Stimulated activated CD4-positive, alpha-beta T cell treated with anti-CD3 and anti-CD28 coated beads, Interleukin-2, amount 100 ng/mL, for 48 hours (primary cell): ENCODE data around the gene AGBL1.

ENCODE experiments used
- DNase-seq, 2 donors: peaks; one replicate each; pipeline ENCODE4 v3.0.0-alpha.2; 2020

Gene AGBL1

DNA sequence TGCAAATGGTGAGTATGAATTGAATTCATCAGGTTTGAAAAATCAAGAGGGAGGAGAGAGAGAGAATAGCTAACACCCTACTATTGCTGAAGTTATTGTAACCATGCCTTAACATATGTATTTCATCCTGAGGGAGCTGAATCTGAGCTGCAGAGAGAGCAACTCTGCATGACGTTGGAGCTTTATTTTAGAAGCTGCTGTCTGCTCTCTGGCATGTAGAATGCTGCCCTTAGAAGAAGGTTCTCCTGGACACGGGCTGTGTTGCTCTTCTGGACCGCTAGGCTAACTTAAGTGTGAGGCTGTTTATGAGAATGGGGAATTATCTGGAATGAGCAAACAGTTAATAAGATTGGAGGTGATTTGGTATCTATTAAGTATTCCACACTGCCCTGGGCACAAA lies 814.6 kb downstream of the AGBL1 start:
- DNase-seq: no peak

DNA sequence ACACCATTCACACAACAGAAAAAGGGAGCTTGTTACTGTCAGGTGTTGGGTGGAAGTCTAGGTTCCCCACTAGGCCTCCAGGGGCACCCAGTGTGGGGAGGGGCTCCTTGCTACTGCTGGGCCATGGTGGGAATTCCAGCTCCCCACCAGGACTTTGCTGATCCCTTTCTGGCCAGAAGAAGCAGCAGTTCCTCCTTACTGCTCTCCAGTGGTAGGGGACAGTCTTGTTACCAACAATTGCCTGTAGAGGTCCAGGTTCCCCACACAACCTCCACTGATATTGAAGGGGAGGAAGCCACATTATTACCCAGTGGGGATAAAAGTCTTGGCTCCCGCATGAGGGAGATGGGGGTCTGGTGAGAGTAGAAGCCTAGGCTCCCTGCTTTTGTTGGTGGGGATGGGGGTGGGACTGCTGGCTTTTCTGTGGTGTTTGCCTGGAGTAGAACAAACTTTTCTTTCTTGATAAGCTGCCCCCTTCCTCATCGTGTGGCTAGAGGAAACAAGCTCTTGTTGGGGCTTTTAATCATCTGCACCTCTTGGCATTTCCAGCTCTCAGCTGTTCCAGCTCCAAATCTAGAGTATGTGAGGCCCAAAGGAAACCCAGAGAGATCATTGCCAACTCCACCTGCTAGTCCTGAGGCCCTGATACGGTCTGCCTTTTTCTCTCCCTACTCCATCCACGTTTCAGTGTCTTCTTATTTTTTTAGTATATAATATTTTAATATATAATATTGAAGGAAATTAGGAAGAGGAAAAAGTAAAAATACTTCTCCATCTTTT lies 824.2 kb downstream of the AGBL1 start:
- no peak for DNase-seq

DNA sequence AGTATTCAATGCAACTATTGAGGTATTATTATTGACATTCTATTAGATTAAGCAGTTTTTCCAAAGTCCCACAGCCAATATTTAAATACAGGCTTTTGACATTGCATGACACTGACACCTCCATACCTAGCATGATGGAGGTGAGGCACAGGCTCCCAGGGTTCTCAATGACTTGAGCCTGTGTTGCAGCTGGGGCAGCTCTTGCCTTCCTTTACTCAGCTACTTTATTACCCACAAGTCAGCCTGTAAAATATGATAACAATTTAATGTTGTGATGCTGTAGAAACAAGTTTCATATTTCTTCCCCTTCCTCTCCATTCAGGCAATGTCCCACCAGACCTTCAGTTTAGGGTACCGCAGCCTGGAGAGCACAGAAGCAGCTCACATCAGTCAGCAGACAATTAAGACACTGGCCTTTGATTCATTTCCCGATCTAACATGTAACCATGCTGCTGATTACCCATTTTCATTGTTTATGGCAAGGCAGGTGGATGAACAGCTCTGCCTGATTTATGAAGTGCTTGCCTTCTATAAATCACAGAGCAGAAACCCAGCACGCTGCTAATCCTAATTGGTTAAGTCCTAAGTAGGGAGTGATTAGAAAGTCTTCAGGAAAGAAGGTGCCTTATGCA lies 826.1 kb downstream of the AGBL1 start:
- DNase-seq: no peak

DNA sequence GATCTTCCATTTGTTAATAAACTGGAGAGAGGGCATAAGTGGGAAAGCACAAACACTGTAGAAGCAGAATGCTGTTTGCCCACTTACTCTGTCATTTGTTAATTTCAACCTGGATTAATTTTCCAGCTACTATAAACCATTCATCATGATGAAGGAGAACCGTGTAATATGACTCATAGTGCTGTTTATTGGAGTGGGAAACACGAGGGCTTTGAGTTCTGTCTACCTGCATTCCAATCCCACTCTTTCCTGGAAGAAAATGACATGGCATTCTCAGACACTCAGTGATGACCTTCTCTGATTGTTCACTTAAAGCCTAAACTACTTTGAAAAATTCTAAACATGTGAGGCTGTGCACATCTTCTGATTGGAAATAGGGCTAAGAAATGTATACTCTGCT lies 826.7 kb downstream of the AGBL1 start:
- DNase-seq: no peak

DNA sequence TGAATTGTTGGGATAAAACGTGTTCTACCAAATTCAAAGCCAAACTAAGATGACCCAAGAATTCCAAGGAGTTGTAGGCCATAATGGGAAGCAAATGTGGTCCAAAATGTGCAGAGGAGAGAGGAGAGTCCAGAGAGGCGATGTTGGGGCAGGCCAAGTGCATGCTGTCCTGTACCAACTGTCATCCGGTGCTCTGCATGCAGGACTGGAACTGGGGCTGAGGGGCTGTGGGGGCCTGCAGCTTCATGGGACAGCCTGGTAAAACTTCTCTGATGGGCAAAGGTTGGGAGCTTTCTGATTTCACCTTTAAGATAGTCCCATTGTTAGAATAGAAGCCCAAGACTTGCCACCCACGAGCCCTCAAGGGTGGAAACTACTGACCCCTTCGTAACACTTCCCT lies 831.4 kb downstream of the AGBL1 start:
- no peak for DNase-seq

DNA sequence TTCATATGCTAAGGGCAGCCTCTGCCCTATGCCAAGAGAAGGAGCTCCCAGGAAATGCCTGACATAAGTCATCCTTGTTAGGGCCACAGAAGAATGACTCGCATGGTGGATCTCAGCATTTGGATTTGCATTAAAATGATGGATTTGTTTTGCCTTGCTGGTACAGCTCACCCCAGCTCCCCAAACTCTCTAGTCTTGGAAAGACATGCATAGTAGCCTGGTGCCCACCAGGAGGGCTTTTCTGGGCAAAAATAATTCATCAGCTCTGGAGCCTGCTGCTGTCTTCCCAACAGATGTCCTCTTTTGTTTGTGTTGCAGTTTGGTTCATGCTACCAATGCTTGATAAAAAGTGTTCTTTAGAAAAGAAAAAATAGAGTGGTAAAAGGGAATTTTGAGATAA lies 833.0 kb downstream of the AGBL1 start:
- DNase-seq: no peak

DNA sequence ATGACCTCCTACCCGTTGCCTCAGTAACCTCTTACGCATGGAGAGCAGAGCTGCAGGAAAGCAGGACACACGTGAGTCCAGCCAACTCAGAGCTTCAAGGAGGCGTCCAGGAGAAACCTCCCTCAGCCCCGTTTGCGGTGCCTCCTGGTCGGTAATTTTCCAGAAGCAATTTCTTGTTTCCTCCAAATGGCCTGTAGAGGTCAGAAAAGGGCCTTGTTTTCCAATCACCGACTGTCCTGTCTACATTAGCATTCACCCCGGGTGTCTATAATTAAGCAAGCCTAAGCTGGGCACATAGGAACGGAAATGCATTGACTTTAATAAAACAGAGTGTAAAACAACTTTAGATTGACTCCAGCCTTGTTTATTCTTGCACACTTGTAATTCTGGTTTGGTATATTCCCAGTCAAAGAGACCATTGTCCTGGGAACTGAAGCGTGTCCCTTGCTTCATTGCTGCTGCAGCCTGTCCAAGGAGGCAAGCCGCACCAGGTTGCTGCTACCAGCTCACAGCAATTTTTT lies 836.2 kb downstream of the AGBL1 start:
- no peak for DNase-seq

DNA sequence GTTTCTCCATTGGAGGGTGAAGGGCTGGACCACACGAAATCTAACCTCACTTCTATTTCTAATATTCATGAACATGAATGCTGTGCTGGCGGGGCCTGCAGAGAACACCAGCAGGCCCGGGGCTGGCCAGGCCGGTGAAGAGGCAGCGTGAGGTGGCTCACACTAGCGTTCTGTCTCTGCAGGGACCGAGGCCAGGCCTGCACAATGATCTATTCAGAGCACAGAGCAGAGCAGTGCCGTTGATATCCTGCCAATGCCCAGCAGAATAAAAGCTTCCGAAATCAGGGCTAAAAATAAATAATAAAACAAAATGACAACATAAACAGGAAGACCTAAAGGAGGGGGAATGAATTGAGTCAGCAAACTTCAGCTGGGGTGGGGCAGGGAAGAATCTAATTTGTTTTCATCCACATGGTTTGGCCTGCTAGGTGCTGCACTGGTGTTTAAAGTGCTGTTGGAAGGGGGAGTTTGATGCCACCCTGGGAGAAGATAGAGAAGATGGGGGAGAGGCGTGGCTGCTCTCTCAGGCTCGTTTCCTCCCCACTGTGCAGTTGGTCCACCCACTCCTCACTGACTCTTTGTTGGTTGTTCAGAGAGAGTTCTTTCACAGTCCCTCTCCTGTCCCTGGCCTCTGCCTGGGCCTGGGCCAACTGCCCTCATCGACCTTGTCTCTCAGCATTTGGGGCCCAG lies 837.1 kb downstream of the AGBL1 start:
- DNase-seq: no peak

DNA sequence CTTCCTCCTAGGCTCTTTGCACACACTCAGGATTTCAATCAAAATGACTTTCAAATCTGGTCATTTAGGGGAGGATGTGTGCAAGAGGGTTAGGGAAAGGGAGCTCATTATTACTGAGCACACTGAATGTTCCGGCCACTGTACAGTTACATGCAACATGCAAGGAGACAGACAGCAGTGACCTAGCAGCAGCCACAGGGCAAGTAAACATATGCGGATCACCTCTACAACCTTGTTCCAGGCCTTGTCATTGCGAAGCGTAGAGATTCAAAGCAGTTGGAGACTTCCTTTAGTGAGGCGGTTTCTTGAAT lies 837.6 kb downstream of the AGBL1 start:
- no peak for DNase-seq

DNA sequence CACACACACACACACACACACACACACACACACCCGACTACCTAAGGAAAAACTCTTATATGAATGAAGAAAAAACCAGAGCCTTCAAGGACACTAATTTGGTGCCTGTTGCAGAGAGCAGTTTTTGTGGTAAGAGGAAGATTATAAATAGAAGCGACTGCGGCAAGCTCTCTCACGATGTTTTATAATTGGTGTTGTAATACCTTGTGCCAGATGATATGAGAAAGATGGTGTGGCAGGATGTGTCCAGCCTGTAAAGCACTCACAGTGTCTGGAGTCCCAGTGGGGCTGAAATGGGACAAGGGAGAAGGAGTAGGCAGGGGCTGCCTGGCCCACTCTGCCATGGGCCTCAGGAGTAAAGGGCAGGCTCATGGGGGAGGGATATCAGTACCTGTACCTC lies 839.9 kb downstream of the AGBL1 start:
- no peak for DNase-seq

DNA sequence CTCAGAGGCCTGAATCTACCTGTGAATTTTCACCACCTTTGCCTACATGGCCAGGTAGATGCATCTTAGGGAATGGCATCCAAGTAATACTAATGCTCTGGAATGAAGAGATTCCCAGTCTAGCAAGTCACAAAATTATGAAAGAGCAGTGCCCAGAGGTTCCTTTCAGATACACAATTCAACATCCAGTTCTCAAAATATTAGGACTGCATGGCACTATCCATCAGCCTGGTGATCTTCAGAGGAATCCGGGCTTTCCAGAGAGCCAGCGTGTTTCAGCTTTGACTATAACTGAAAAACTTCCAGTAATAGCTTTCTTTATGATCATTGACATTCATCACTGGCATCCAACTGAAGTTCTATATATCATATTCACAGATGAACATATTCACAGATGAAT lies 849.8 kb downstream of the AGBL1 start:
- DNase-seq: no peak

DNA sequence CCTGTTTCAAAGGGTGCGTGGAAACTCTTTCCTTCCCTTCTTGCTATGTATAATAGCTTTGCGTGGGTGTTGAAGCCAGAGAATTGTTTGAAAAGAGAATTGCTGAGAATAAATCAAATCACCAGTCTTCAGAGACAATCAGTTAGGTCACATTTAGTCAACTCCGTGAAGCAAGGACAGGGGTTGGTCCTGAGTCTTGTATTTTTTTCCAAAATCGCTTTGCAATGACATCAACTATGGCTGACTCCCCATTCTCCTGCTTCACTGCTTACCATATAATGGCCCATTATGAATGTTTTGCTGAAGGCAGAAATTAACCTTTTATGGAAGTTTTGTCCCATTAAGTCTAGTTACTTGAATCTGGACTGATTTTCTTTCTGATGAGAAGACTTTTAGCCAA lies 852.8 kb downstream of the AGBL1 start:
- DNase-seq: no peak

DNA sequence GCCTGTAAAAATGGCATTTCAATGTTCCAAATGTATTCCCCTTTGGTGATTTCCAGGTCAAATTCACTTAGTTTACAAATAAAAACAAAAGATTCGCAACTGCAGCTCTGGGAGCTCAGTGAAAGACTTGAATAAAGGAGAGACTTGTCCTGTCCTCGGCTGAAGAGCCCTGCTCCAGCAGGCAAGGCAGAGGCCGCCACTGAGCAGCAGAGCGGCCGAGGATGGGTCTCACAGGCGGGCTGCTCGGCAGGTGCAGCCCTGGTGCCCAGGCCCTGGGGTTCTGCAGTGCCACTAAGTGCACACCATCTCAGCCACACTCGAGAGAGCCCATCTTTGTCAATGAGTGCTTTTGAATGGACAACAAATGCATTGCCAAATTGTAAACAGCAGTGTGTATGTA lies 856.2 kb downstream of the AGBL1 start:
- DNase-seq: no peak

DNA sequence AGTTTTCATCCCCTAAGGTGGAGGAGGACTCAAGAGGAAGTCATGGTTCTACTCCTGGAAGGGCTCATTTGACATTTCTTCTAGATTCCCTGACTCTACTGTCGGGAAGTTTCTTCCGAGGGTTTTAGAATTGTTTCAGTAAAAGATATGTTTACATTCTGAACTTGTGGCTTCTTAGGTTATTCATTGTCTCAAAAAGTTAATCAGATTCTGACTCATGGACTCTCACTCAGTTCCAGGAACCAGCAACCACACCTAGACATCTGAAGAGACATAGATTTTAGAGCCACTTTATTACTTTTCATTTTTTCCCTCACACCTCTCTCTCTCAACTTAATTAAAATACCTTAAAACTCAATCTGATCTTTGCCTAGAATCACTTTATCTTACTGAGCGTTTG lies 862.6 kb downstream of the AGBL1 start:
- DNase-seq: no peak

DNA sequence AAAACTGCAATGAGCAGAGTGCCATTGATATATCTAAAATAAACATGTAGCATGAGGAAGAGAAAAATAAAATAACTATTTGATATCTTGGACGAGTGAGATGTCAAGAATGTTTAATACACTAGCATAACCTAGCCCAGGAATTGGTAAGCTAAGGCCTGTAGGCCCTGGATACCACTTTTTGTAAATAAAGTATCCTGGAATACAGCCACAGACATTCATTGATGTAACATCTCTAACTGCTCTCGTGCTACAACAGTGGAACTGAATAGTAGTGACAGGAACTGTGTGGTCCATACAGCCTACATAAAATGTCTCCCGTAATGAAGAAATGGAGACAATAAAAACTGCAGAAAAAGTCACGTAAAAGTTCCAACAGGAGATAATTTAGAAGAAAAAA lies 869.0 kb downstream of the AGBL1 start:
- DNase-seq: no peak

DNA sequence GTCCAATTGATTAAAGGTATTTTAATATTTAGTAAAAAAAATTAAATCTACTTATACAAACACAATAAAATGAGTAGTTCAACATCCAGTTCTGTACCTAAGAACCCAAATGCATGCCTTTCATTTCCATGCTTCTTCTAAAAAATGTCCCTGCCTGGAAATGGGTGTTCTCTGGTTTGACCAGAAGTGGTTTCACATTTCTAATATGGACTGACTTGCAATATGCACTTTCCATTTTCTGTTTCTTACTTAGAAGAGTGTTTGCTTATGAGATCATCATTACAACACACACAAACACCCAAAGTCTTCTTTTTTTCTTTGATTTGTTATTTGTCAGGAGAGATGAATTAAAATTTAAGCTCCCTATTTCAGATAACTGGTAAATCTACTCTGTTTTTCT lies 879.6 kb downstream of the AGBL1 start:
- DNase-seq: no peak

DNA sequence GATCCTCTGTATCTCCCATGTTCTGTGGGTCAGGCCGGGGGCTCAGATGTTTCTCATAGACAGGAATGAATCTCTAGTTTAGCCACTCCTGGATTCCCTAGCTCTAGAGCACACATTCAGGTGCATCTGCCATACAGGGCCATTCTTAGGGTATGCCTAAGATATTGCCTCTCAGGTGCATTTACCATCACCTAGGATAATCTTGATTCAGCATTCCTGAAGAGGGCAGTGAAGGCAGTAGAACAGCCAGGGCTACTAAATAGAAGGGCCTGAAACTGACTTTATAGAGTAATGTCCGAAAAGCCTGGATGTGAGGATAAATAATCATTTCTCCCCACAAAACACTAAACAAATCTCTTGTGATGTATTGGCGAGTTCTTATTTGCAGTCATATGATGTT lies 882.0 kb downstream of the AGBL1 start:
- no peak for DNase-seq

DNA sequence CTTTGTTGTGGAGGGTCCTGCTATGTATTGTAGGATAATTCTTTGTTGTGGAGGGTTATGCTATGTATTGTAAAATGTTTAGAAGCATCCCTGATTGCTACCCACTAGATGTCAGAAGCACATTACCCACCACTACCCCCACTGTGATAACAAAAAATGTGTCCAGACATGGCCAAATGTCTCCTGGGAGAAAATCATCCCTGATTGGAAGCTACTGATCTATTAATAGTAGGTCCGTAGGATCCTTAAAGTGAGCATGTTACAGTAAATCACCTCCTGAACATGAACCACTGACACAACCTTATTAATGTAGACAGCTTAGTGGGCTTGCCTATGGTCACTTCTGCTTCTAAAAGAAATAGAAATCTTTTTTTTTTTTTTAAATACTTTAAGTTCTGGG lies 884.6 kb downstream of the AGBL1 start:
- DNase-seq: no peak

DNA sequence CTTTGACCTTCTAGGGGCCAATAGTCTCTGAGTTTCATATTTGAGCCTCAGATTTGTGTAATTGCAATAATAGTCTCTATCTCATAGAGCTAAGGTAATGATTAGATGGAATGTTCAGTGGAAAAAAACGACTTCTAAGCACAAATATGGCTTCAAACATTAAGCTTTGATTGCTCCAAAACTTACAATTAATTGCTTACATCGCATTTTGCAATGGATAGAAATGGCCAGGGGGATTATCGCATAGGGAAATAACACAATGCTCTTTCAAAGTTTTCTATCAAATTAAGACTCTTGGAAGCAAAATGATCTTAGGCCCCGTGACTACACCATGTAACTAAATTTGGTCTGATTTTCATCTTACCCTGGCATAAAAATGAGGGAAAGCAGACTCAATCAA lies 888.6 kb downstream of the AGBL1 start:
- no peak for DNase-seq

DNA sequence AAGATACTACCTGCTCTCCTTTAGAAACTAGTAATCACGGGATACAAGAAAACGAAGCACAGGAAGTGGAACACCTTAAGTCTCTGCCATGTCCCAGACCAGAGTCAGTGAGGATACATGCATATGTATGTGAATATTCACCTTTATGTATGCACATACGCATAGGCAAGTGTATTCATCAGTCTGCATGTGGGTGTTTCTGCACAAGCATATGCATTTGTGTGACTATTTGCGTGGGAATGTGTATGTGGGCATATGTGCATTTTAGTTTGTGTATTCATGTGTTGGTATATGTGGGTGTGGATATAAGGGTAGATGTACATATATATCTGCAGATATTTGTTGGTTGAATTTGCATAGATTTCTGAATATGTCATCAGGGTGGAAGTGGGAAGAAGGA lies 889.7 kb downstream of the AGBL1 start:
- no peak for DNase-seq

DNA sequence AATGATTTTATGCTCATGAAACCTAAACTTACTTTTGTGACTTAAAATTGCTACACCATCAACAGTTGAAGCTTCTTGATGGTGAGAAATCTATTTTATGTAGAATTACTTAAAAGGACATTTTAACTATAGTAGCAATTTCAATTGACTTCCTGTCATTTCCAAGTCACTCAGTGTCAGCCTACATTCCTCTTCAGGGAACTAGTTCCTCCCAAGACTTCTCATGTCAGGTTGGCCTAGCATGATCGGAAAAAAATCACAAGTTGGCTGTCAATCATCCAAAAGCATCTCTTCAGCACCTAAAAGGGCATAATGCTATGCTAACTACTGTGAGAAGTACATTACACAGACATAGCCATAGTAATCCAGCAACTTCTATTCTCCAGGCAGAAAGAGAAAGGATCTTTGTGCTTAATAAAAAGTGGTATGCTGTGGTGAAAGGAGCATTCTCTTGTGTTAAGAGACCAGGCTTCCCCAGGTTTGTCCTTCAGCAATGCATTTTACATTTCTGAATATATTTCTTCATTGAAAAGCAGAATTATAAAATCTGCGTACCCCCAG lies 893.7 kb downstream of the AGBL1 start:
- DNase-seq: no peak

DNA sequence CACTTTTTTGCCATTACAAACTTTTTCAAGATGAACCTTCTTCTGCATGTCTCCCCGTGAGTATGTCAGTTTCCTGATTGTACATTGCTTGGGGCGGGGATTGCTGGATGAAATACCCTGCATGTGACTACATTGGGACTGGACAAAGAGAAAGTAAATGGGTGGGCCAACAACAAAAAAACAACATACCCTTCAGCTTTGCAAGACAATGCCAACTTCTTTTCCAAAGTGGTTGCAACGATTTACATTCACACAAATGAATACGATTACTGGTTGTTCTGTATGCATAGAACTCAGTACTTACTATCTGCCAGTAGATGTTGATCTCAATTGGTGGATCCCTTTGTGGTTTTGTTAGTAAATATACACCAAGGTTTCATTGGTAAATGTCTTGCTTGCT lies 908.4 kb downstream of the AGBL1 start:
- no peak for DNase-seq

DNA sequence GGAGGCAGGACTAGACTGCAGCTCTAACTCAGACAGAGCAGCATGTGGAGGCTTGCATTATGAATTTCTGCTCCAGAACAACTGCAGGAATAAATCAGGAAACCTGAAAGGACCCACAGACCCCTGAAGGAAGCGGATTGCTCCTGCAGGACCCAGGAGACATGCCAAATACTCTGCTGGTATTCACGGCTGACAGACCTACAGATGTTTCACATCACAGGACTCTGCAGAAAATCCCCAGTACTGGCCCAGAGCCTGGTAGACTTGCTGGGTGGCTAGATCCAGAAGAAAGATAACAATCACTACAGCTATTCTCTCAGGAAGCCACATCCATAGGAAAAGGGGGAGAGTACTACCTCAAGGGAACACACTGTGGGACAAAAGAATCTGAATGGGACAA lies 942.1 kb downstream of the AGBL1 start:
- no peak for DNase-seq
